ENCODE measurements around the gene C17orf75. TPM values are rescaled to one million over a fixed set of nuclear protein-coding genes. Genes with fewer than 3 reads are reported as not detected.
"Not testable (repeated sequence)": the region's sequence is repeated elsewhere in the genome, so short reads cannot be mapped to it uniquely, and the experiment has no call there.

Gene C17orf75
- total RNA-seq, 2 experiments from 2014 or later = 30.8 to 32.7 TPM

DNA sequence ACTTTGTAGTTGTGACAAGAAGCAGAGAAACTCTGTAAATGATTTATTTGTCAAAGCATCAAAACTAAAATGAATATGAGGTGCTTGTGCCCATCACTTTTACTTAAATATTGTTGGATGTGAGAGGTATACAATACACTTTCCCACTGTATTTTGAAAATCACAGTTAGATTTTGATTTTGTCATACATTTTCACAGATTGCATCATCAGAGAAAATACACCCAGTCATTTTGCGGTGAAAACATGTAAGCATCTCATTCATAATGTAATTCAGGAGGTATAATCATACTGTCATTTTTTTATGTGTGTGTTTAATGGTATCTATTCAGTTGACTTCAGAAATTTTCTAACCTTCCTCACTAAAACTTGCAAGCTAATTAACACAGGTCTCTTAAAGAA is 19.3 kb upstream of the C17orf75 start:
- POLR2A ChIA-PET = no interaction called here
- DNase-seq (no peak), ATAC-seq (no peak)
- Mint-ChIP-seq H3K4me3 (no peak overlapping the region), H3K9me3 (no peaks in the 10 kb centered on the region), H3K27ac (peak overlapping the region; percentile 36), H3K4me1 (ENCODE audit: low read depth) (peaks cover 37% of the 10 kb centered on the region), H3K36me3 (ENCODE audit: low read depth) (peaks cover 63% of the 10 kb centered on the region), H3K27me3 (no peaks in the 10 kb centered on the region)
- TF ChIP-seq, protein P1, sequence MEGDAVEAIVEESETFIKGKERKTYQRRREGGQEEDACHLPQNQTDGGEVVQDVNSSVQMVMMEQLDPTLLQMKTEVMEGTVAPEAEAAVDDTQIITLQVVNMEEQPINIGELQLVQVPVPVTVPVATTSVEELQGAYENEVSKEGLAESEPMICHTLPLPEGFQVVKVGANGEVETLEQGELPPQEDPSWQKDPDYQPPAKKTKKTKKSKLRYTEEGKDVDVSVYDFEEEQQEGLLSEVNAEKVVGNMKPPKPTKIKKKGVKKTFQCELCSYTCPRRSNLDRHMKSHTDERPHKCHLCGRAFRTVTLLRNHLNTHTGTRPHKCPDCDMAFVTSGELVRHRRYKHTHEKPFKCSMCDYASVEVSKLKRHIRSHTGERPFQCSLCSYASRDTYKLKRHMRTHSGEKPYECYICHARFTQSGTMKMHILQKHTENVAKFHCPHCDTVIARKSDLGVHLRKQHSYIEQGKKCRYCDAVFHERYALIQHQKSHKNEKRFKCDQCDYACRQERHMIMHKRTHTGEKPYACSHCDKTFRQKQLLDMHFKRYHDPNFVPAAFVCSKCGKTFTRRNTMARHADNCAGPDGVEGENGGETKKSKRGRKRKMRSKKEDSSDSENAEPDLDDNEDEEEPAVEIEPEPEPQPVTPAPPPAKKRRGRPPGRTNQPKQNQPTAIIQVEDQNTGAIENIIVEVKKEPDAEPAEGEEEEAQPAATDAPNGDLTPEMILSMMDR (IDR thresholded peaks at IDR 0.05) = no peak
- CTCF ChIA-PET = no interaction called here
- intact Hi-C loops (cut with micrococcal nuclease) = no loop called here

DNA sequence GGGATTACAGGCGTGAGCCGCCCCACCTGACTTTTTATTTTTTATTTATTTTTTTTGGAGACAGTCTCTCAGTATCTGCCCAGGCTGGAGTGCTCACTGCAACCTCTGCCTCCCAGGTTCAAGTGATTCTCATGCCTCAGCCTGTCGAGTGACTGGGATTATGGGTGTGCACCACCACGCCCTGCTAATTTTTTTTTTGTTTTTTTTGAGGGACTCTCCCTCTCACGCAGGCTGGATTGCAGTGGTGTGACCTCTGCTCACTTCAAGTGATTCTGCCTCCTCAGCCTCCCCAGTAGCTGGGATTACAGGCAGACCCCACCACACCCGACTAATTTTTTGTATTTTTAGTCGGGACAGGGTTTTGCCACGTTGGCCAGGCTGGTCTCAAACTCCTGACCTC is 15.6 kb upstream of the C17orf75 start:
- no peak overlapping the region for H3K27ac Mint-ChIP-seq
- TF ChIP-seq, protein P1 (IDR thresholded peaks at IDR 0.05) = no peak
- no peaks in the 10 kb centered on the region for H3K27me3 Mint-ChIP-seq
- DNase-seq = no peak
- ChIA-PET CTCF (no interaction called here), POLR2A (interaction anchor here (0.6 to 1.0 kb wide), 2 partner anchors 13 to 215 kb away, joined by 3 to 4 read pairs; no protein-coding TSS in a partner anchor)
- H3K4me3 Mint-ChIP-seq = no peak overlapping the region
- H3K4me1 Mint-ChIP-seq (ENCODE audit: low read depth) = peaks cover 45% of the 10 kb centered on the region
- H3K9me3 Mint-ChIP-seq = no peaks in the 10 kb centered on the region
- intact Hi-C loops (cut with micrococcal nuclease) = no loop called here
- ATAC-seq = no peak
- H3K36me3 Mint-ChIP-seq (ENCODE audit: low read depth) = peaks cover 63% of the 10 kb centered on the region

DNA sequence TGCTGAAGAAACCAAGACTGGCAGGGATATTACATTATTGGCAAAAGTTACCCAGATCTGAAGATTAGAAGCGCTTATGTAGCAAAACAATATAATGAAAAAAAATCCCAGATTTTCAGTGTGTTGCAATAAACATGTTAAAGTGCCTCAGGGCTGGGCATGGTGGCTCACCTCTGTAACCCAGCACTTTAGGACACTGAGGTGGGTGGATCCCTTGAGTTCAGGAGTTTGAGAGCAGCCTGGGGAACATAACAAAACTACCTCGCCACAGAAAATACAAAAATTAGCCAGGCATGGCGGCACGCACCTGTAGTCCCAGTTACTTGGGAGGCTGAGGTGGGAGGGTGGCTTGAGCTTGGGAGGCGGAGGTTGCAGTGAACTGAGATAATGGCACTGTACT is 14.8 kb upstream of the C17orf75 start:
- intact Hi-C loops (cut with micrococcal nuclease) = no loop called here
- CTCF ChIA-PET = no interaction called here
- H3K4me1 Mint-ChIP-seq (ENCODE audit: low read depth) = peaks cover 48% of the 10 kb centered on the region
- no peak overlapping the region for H3K4me3 Mint-ChIP-seq
- DNase-seq (no peak), ATAC-seq (no peak)
- H3K36me3 Mint-ChIP-seq (ENCODE audit: low read depth) = peaks cover 63% of the 10 kb centered on the region
- TF ChIP-seq, protein P1 (IDR thresholded peaks at IDR 0.05) = no peak
- no peaks in the 10 kb centered on the region for H3K27me3 Mint-ChIP-seq
- no peaks in the 10 kb centered on the region for H3K9me3 Mint-ChIP-seq
- peak overlapping the region; percentile 17 for H3K27ac Mint-ChIP-seq
- POLR2A ChIA-PET = interaction anchor here (0.9 to 1.2 kb wide), 2 partner anchors 9 to 15 kb away, joined by 3 to 5 read pairs; no protein-coding TSS in a partner anchor

DNA sequence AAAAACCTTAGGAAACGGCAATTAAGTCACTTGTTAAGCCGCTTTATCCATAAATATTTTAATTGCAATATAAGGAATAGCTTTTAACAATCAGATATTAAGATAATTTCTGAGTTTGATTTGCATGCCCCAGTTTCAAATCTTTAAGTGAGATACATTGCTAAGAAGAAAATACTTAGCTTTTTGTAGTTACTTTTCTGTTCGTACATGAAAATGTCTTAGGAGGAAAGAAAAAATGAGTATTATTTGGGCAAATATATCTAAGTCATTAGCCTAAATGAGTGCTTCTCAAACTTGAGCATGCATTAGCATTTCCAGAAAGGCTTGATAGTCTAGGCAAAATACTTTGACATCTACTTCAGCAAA is 14.4 kb upstream of the C17orf75 start:
- TF ChIP-seq, protein P1 (IDR thresholded peaks at IDR 0.05) = no peak
- Mint-ChIP-seq H3K36me3 (ENCODE audit: low read depth) (peaks cover 66% of the 10 kb centered on the region), H3K4me3 (no peak overlapping the region), H3K4me1 (ENCODE audit: low read depth) (peaks cover 49% of the 10 kb centered on the region), H3K27ac (peak overlapping the region; percentile 17), H3K27me3 (no peaks in the 10 kb centered on the region), H3K9me3 (no peaks in the 10 kb centered on the region)
- ATAC-seq (no peak), DNase-seq (no peak)
- intact Hi-C loops (cut with micrococcal nuclease) = no loop called here
- ChIA-PET POLR2A (interaction anchor here (0.9 to 1.2 kb wide), 2 partner anchors 9 to 16 kb away, joined by 3 to 5 read pairs; no protein-coding TSS in a partner anchor), CTCF (no interaction called here)

DNA sequence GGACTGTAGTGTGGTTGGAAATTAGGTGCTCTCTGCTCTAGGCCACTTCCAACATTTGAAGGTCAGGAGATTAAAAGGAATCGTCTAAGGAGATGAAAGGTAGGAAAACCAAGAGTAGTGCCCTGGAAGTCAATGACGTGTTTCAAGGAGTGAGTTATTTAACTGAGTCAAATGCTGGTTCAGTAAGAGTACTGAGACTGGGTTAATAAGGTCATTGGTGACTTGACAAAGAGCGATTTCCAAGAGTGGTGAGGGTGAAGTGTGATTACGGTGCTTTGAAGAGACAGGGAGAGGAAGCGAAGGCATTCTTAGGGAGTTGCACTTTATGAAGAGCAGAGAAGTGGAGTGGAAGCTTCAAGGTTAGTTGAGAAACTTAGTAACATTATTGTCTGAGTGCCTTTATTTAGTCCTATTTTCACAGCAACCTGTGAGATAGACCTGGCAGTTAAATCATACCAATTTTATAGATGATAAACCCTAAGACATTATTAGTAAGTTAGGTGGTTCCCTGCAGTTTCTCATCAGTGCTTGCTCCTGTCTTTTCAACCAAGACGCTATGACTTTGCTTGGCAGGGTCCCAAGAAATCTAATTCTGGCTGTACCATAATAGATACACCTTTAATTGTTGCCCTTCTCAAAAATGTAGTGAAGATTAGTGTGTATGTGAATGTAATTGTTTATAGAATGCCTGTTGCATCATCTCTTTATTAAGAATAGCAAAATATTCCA is 13.8 kb upstream of the C17orf75 start:
- Mint-ChIP-seq H3K4me1 (ENCODE audit: low read depth) (peaks cover 45% of the 10 kb centered on the region), H3K36me3 (ENCODE audit: low read depth) (peaks cover 64% of the 10 kb centered on the region), H3K27me3 (no peaks in the 10 kb centered on the region), H3K27ac (peak overlapping the region; percentile 73), H3K9me3 (no peaks in the 10 kb centered on the region), H3K4me3 (peak overlapping the region; percentile 39)
- intact Hi-C loops (cut with micrococcal nuclease) = no loop called here
- DNase-seq = no peak
- peak; percentile 29 for ATAC-seq
- CTCF ChIA-PET = no interaction called here
- POLR2A ChIA-PET = interaction anchor here (0.9 to 1.5 kb wide), 3 partner anchors 10 to 31 kb away, joined by 3 to 5 read pairs (median 3); no protein-coding TSS in a partner anchor
- TF ChIP-seq, protein P1 (IDR thresholded peaks at IDR 0.05) = no peak

DNA sequence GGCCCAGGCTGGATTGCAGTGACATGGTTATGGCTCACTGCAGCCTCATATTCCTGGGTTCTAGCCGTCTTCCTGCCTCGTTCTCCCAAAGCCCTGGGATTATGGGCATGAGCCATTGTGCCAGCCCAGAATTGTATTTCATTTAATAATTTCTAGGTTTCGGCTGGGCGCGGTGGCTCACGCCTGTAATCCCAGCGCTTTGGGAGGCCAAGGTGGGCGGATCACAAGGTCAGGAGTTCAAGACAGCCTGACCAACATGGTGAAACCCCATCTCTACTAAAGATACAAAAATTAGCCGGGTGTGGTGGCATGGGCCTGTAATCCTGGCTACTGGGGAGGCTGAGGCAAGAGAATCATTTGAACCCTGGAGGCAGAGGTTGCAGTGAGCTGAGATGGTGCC is 10.8 kb upstream of the C17orf75 start:
- H3K27ac Mint-ChIP-seq; H3K9me3 Mint-ChIP-seq; H3K27me3 Mint-ChIP-seq; intact Hi-C loops (cut with micrococcal nuclease); DNase-seq; CTCF ChIA-PET; ATAC-seq: not testable (repeated sequence)
- POLR2A ChIA-PET = interaction anchor here (1.5 to 2.9 kb wide), 2 partner anchors 11 to 14 kb away, joined by 3 to 18 read pairs; partner anchors contain the start of gene C17orf75
- Mint-ChIP-seq H3K36me3 (ENCODE audit: low read depth) (peaks cover 64% of the 10 kb centered on the region), H3K4me3 (peak overlapping the region; percentile 98), H3K4me1 (ENCODE audit: low read depth) (peaks cover 51% of the 10 kb centered on the region)
